ENCODE data around the gene GRM1. TPM values are rescaled to one million over a fixed set of nuclear protein-coding genes. Genes with fewer than 3 reads are reported as not detected.

GRM1 gene
- total RNA-seq, 2 donors from 2014 or later: 0.54 TPM; not detected in 1

DNA sequence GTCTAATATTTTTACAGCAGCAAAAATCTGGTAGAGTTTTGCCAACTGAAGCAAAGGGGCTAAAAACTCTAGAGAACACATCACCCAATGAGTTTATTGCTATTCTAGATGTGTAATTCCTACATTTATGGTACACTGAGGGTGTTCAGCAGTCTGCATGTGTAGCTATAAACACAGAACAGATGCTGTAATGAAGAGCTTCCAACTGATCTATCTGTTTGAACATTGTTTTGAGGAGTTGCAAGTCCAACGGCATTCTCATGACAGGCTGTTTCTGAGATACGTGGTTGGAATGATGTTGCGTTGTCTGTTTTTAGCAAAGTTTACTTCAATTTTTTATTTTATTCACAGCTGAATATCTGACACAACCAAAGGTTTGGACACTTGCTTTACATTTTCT lies 373.6 kb downstream of the GRM1 start:
- no peak for ATAC-seq (ENCODE audit: insufficient number of reproducible peaks, low FRiP score, low read depth)
- Histone ChIP-seq H3K4me3 (no peak overlapping the region), H3K27me3 (replicated peaks; ENCODE audit: insufficient read depth) (no peaks in the 10 kb centered on the region), H3K9me3 (no peaks in the 10 kb centered on the region), H3K4me1 (ENCODE audit: control insufficient read depth in 1 of 2, low read depth in 2 of 2) (no peaks in the 10 kb centered on the region), H3K27ac (no peak overlapping the region), H3K36me3 (no peaks in the 10 kb centered on the region)
- TF ChIP-seq, protein P1, sequence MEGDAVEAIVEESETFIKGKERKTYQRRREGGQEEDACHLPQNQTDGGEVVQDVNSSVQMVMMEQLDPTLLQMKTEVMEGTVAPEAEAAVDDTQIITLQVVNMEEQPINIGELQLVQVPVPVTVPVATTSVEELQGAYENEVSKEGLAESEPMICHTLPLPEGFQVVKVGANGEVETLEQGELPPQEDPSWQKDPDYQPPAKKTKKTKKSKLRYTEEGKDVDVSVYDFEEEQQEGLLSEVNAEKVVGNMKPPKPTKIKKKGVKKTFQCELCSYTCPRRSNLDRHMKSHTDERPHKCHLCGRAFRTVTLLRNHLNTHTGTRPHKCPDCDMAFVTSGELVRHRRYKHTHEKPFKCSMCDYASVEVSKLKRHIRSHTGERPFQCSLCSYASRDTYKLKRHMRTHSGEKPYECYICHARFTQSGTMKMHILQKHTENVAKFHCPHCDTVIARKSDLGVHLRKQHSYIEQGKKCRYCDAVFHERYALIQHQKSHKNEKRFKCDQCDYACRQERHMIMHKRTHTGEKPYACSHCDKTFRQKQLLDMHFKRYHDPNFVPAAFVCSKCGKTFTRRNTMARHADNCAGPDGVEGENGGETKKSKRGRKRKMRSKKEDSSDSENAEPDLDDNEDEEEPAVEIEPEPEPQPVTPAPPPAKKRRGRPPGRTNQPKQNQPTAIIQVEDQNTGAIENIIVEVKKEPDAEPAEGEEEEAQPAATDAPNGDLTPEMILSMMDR (IDR thresholded peaks at IDR 0.05): no peak
- DNase-seq (ENCODE audit: low spot score): no peak

DNA sequence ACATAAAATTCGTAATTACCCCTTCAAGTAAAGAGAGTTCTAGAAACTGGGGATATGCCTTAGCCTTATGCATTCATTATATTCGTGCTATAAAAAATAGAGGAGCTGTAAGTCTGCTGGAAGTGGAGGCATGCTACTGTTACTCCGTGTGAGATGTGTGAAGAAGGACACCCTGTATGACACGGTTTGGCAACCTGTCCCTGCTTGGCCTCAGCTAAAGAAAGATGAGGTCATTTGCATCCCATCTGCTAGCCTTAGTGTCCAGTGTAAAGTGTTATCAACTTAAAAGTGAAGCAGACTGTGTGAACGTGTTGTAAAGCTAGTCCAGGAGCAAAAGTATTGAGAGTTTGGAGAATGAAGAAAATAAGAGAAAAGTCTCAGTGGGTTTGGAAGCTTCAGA lies 379.7 kb downstream of the GRM1 start:
- no peak overlapping the region for H3K4me3 ChIP-seq
- no peaks in the 10 kb centered on the region for H3K9me3 ChIP-seq
- no peaks in the 10 kb centered on the region for H3K36me3 ChIP-seq
- TF ChIP-seq, protein P1 (IDR thresholded peaks at IDR 0.05): no peak
- H3K27me3 ChIP-seq (replicated peaks; ENCODE audit: insufficient read depth): no peaks in the 10 kb centered on the region
- H3K27ac ChIP-seq: no peak overlapping the region
- no peaks in the 10 kb centered on the region for H3K4me1 ChIP-seq (ENCODE audit: control insufficient read depth in 1 of 2, low read depth in 2 of 2)
- no peak for ATAC-seq (ENCODE audit: insufficient number of reproducible peaks, low FRiP score, low read depth)
- DNase-seq (ENCODE audit: low spot score): no peak

GRCh38 chr6:146410851-146411595 lies 382.2 kb downstream of the GRM1 start:
- no peaks in the 10 kb centered on the region for H3K36me3 ChIP-seq
- no peak overlapping the region for H3K4me3 ChIP-seq
- H3K27ac ChIP-seq: no peak overlapping the region
- ATAC-seq (ENCODE audit: insufficient number of reproducible peaks, low FRiP score, low read depth): no peak
- no peaks in the 10 kb centered on the region for H3K27me3 ChIP-seq (replicated peaks; ENCODE audit: insufficient read depth)
- no peak for DNase-seq (ENCODE audit: low spot score)
- TF ChIP-seq, protein P1 (IDR thresholded peaks at IDR 0.05): no peak
- H3K9me3 ChIP-seq: no peaks in the 10 kb centered on the region
- no peaks in the 10 kb centered on the region for H3K4me1 ChIP-seq (ENCODE audit: control insufficient read depth in 1 of 2, low read depth in 2 of 2)

DNA sequence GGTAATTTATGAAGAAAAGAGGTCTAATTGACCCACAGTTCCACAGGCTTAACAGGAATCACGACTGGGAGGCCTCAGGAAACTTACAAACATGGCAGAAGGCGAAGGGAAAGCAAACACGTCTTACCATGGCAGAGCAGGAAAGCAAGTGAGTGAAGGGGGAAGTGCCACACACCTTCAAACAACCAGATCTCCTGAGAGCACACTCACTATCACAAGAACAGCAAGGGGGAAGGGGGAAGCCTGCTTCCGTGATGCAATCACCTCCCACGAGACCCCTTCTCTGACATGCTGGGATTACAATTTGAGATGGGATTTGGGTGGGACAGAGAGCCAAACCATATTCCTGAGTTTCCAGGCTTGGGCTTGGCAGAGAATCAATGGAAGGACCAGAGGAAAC lies 390.7 kb downstream of the GRM1 start:
- Histone ChIP-seq H3K27me3 (replicated peaks; ENCODE audit: insufficient read depth) (no peaks in the 10 kb centered on the region), H3K9me3 (no peaks in the 10 kb centered on the region), H3K4me1 (ENCODE audit: control insufficient read depth in 1 of 2, low read depth in 2 of 2) (no peaks in the 10 kb centered on the region), H3K36me3 (no peaks in the 10 kb centered on the region), H3K27ac (no peak overlapping the region), H3K4me3 (no peak overlapping the region)
- TF ChIP-seq, protein P1 (IDR thresholded peaks at IDR 0.05): no peak
- DNase-seq (ENCODE audit: low spot score) (no peak), ATAC-seq (ENCODE audit: insufficient number of reproducible peaks, low FRiP score, low read depth) (no peak)

- Histone ChIP-seq H3K36me3 (no peaks in the 10 kb centered on the region), H3K27me3 (replicated peaks; ENCODE audit: insufficient read depth) (no peaks in the 10 kb centered on the region), H3K9me3 (no peaks in the 10 kb centered on the region), H3K4me3 (no peak overlapping the region), H3K27ac (no peak overlapping the region), H3K4me1 (ENCODE audit: control insufficient read depth in 1 of 2, low read depth in 2 of 2) (no peaks in the 10 kb centered on the region)
- TF ChIP-seq, protein P1 (IDR thresholded peaks at IDR 0.05): no peak
- DNase-seq (ENCODE audit: low spot score) (no peak), ATAC-seq (ENCODE audit: insufficient number of reproducible peaks, low FRiP score, low read depth) (no peak)
These were observed 391.4 kb downstream of the GRM1 start for GRCh38 chr6:146420255-146420654.

All from thoracic aorta (tissue), 2 donors.